HepG2 (cell line): Measurements from ENCODE around the gene HES1. TPM values are rescaled to one million over a fixed set of nuclear protein-coding genes. Genes with fewer than 3 reads are reported as not detected.

Experiments
- CEBPG ChIP-seq: IDR thresholded peaks from 2 replicates; pipeline ENCODE4 v1.6.1; 2016
- HDAC2 ChIP-seq: sonication (generic); formaldehyde crosslinking; IDR thresholded peaks from 2 replicates; pipeline ENCODE4 v1.4.0; 2020; ENCODE audit warnings: missing genetic modification reagents
- HOXA3 ChIP-seq: sonication (generic); formaldehyde crosslinking; IDR thresholded peaks from 2 replicates; pipeline ENCODE4 v1.5.0; 2020; ENCODE audit warnings: missing genetic modification reagents
- IKZF4 ChIP-seq: sonication (generic); formaldehyde crosslinking; IDR thresholded peaks from 2 replicates; pipeline ENCODE4 v1.5.1; 2020; ENCODE audit warnings: borderline replicate concordance, mild to moderate bottlenecking, low read depth, missing genetic modification reagents; ENCODE audit errors: not compliant biosample characterization
- JDP2 ChIP-seq: sonication (generic); formaldehyde crosslinking; IDR thresholded peaks from 2 replicates; pipeline ENCODE4 v1.8.1; 2022; ENCODE audit warnings: missing genetic modification reagents, borderline replicate concordance
- KAT7 ChIP-seq: IDR thresholded peaks from 2 replicates; pipeline ENCODE4 v1.6.1; 2018; ENCODE audit warnings: borderline replicate concordance, missing compliant biosample characterization
- KDM6A ChIP-seq: IDR thresholded peaks from 2 replicates; pipeline ENCODE4 v1.6.1; 2016; ENCODE audit warnings: low read depth
- KLF16 ChIP-seq, 2 experiments: sonication (generic) in 1 of 2; formaldehyde crosslinking in 1 of 2; IDR thresholded peaks; 2 replicates each; pipeline versions ENCODE4 v1.6.1 to v1.8.0; 2016 to 2023; ENCODE audit warnings: missing genetic modification reagents in 2 of 2, missing compliant biosample characterization in 1 of 2
- MEIS2 ChIP-seq: sonication (generic); formaldehyde crosslinking; IDR thresholded peaks from 2 replicates; pipeline ENCODE4 v1.9.0; 2021; ENCODE audit warnings: mild to moderate bottlenecking, missing genetic modification reagents
- MTA1 ChIP-seq: sonication (generic); formaldehyde crosslinking; IDR thresholded peaks from 2 replicates; pipeline ENCODE4 v1.4.0; 2020; ENCODE audit warnings: missing genetic modification reagents, mild to moderate bottlenecking, borderline replicate concordance
- NONO ChIP-seq, 2 experiments: fragments of 450-650 bp in 1 of 2; sonication (generic) in 1 of 2; formaldehyde crosslinking in 1 of 2; IDR thresholded peaks in 1 of 2; conservative IDR thresholded peaks in 1 of 2; 2 replicates each; pipeline versions ENCODE4 v1.6.1 to v1.8.0; 2017 to 2022; ENCODE audit warnings: mild to moderate bottlenecking in 1 of 2, missing genetic modification reagents in 1 of 2, moderate library complexity in 1 of 2
- ONECUT2 ChIP-seq: sonication (generic); formaldehyde crosslinking; IDR thresholded peaks from 2 replicates; pipeline ENCODE4 v1.4.0; 2020; ENCODE audit warnings: missing genetic modification reagents
- POLR2AphosphoS2 ChIP-seq: IDR thresholded peaks from 2 replicates; pipeline ENCODE4 v1.6.1; 2011; ENCODE audit warnings: low read depth, low read length, improper control_type of control experiment
- RELA ChIP-seq: sonication (generic); formaldehyde crosslinking; IDR thresholded peaks from 2 replicates; pipeline ENCODE4 v1.4.0; 2020; ENCODE audit warnings: missing genetic modification reagents
- SMC3 ChIP-seq: IDR thresholded peaks from 2 replicates; pipeline ENCODE4 v1.6.1; 2011; ENCODE audit warnings: low read length, improper control_type of control experiment
- TBX2 ChIP-seq: sonication (generic); formaldehyde crosslinking; IDR thresholded peaks from 2 replicates; pipeline ENCODE4 v1.5.0; 2020; ENCODE audit warnings: missing genetic modification reagents, mild to moderate bottlenecking, borderline replicate concordance
- TCF7L2 ChIP-seq: IDR thresholded peaks from 2 replicates; pipeline ENCODE4 v1.6.1; 2011; ENCODE audit warnings: mild to moderate bottlenecking, low read depth, low read length, moderate library complexity
- ZBTB14 ChIP-seq: sonication (generic); formaldehyde crosslinking; IDR thresholded peaks from 2 replicates; pipeline ENCODE4 v1.4.0; 2020; ENCODE audit warnings: missing genetic modification reagents
- ZBTB38 ChIP-seq: sonication (generic); formaldehyde crosslinking; IDR thresholded peaks from 2 replicates; pipeline ENCODE4 v1.5.1; 2020; ENCODE audit warnings: mild to moderate bottlenecking, missing genetic modification reagents
- ZFP41 ChIP-seq: sonication (generic); formaldehyde crosslinking; IDR thresholded peaks from 2 replicates; pipeline ENCODE4 v1.4.0; 2020; ENCODE audit warnings: mild to moderate bottlenecking, missing genetic modification reagents, borderline replicate concordance
- ZFP90 ChIP-seq: sonication (generic); formaldehyde crosslinking; IDR thresholded peaks from 2 replicates; pipeline ENCODE4 v1.8.0; 2022; ENCODE audit warnings: missing genetic modification reagents, mild to moderate bottlenecking, inconsistent platforms, borderline replicate concordance
- ZNF143 ChIP-seq: sonication (generic); formaldehyde crosslinking; IDR thresholded peaks from 2 replicates; pipeline ENCODE4 v1.4.0; 2020; ENCODE audit warnings: missing genetic modification reagents
- ZNF335 ChIP-seq: sonication (generic); formaldehyde crosslinking; IDR thresholded peaks from 2 replicates; pipeline ENCODE4 v1.4.0; 2020; ENCODE audit warnings: missing genetic modification reagents
- ZNF430 ChIP-seq: sonication (generic); formaldehyde crosslinking; IDR thresholded peaks from 2 replicates; pipeline ENCODE4 v1.9.0; 2021; ENCODE audit warnings: mild to moderate bottlenecking, missing genetic modification reagents
- ZNF704 ChIP-seq: sonication (generic); formaldehyde crosslinking; IDR thresholded peaks from 2 replicates; pipeline ENCODE4 v1.8.1; 2023; ENCODE audit warnings: mild to moderate bottlenecking, inconsistent platforms, moderate library complexity, missing genetic modification reagents, borderline replicate concordance
- ZNF724P ChIP-seq: sonication (generic); formaldehyde crosslinking; IDR thresholded peaks from 2 replicates; pipeline ENCODE4 v1.8.0; 2022; ENCODE audit warnings: missing genetic modification reagents, borderline replicate concordance
- ZNF770 ChIP-seq: sonication (generic); formaldehyde crosslinking; IDR thresholded peaks from 2 replicates; pipeline ENCODE4 v1.5.0; 2020; ENCODE audit warnings: mild to moderate bottlenecking, missing genetic modification reagents
- polyA plus RNA-seq, 8 experiments: library from polyadenylated mRNA; depleted of rRNA in 3 of 8; stranded (reverse) in 7 of 8; unstranded in 1 of 8; fragments of >200 nt; fragmentation: Illumina TruSeq in 4 of 8; extraction: Trizol in 4 of 8; gene quantifications; 2 replicates each; pipeline versions ENCODE4 v1.2.1 to v1.2.3, GENCODE V29; 2011 to 2016; ENCODE audit warnings: low read depth in 4 of 8, missing spikeins in 1 of 8, mixed read lengths in 1 of 8; ENCODE audit not compliant: insufficient read depth in 1 of 8
- total RNA-seq, 5 experiments: library from RNA; depleted of rRNA; stranded (reverse); fragments of >200 nt; fragmentation: Illumina TruSeq; extraction: Trizol; gene quantifications; 2 replicates each; pipeline ENCODE4 v1.2.3, GENCODE V29; 2016; ENCODE audit warnings: low read depth in 1 of 5

HES1 gene
- total and polyA plus RNA-seq, 2 of the 13 experiments (the other 11 are each of a cell fraction or from before 2014, with no cell fraction given), result 15.4 to 19.8 TPM

- TF ChIP-seq ZFP41 (CRISPR knock-in tag) (no peak), ZNF704 (no peak), RELA (CRISPR knock-in tag) (no peak), ZNF335 (CRISPR knock-in tag) (no peak), POLR2AphosphoS2 (no peak), TBX2 (CRISPR knock-in tag) (peak; percentile 70; the same call in 1 of the 2 replicates), ZNF770 (no peak), ZNF724P (CRISPR knock-in tag) (no peak), ZNF143 (no peak), ZBTB14 (CRISPR knock-in tag) (peak; percentile 40; the same call in 1 of the 2 replicates), HDAC2 (CRISPR knock-in tag) (peak; percentile 45; the same call in 1 of the 2 replicates), KLF16 (CRISPR knock-in tag; IDR thresholded peaks at IDR 0.05) (no peak), JDP2 (CRISPR knock-in tag) (no peak), ZBTB38 (0 out of 2 replicates have a peak, but pooled peaks have one; percentile 44), MEIS2 (CRISPR knock-in tag) (no peak; the same call in 1 of the 2 replicates), KDM6A (CRISPR knock-in tag) (no peak), TCF7L2 (no peak), HOXA3 (peak; percentile 57), IKZF4 (no peak), ZFP90 (CRISPR knock-in tag) (peak; percentile 42), ZNF430 (CRISPR knock-in tag) (no peak), CEBPG (no peak), ONECUT2 (CRISPR knock-in tag) (no peak), MTA1 (CRISPR knock-in tag) (no peak), SMC3 (no peak), NONO (IDR thresholded peaks at IDR 0.05) (no peak), NONO (CRISPR knock-in tag; conservative IDR thresholded peaks at IDR 0.05) (peak; percentile 35; the same call in 1 of the 2 replicates), KAT7 (CRISPR knock-in tag) (no peak)
These were observed 4.8 kb downstream of the HES1 start (continued) for GRCh38 chr3:194140520-194141414.
